ENCODE data around the gene DRGX.

The DRGX gene

GRCh38 chr10:49412571-49412970 lies 16.7 kb upstream of the DRGX start:
- Histone ChIP-seq H3K27ac (no peak overlapping the region), H3K4me3 (no peak overlapping the region), H3K9me3 (ENCODE audit: low read depth, low read length) (no peaks in the 10 kb centered on the region), H3K9ac (ENCODE audit: insufficient read length) (no peak overlapping the region), H3K36me3 (ENCODE audit: insufficient read depth, low read length) (no peaks in the 10 kb centered on the region)
- no peak for DNase-seq (ENCODE audit: low read depth, low spot score)
- TF ChIP-seq EZH2 (IDR thresholded peaks at IDR 0.05) (no peak), FOXP2 (optimal IDR thresholded peaks at IDR 0.05; ENCODE audit: control extremely low read depth, extremely low read length, insufficient read depth) (no peak), POLR2AphosphoS5 (IDR thresholded peaks at IDR 0.05; ENCODE audit: borderline replicate concordance, low read depth, low read length) (no peak)

DNA sequence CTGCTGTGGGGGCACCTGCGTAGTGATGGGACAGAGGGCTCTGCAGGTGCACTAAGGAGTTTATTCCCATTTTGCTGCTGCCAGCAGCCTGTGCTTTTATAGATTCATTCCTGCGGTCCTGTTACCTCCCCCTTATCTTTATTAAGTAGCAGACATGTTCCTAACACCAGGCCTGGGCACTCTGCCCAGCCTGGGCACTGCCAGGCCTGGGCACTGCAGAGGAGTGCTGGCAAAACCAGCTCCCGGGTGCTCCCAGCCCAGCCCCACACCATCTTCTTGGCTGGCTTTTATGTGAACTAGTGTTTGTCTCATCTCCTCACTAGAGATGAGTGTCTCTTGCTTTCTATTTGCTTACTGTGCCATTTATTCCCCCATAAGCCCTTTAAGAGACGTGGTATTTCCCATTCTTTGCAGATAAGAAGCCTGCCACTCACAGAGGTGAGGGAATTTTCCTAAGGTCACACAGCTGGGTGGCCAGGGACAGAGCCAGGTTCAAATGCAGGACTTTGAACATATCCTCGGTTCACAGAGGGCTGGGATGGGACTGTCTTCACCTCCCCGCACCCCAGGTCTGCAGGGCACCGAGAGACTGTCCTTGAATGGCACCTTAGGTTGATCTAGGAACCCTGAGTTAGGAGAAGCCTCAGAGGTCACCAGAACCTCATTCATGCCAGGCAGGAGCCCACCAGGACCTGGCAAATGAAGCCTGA lies 14.6 kb upstream of the DRGX start:
- no peaks in the 10 kb centered on the region for H3K36me3 ChIP-seq (ENCODE audit: insufficient read depth, low read length)
- no peak overlapping the region for H3K4me3 ChIP-seq
- TF ChIP-seq EZH2 (IDR thresholded peaks at IDR 0.05) (no peak), POLR2AphosphoS5 (IDR thresholded peaks at IDR 0.05; ENCODE audit: borderline replicate concordance, low read depth, low read length) (no peak), FOXP2 (optimal IDR thresholded peaks at IDR 0.05; ENCODE audit: control extremely low read depth, extremely low read length, insufficient read depth) (no peak)
- no peak overlapping the region for H3K9ac ChIP-seq (ENCODE audit: insufficient read length)
- DNase-seq (ENCODE audit: low read depth, low spot score), result no peak
- H3K9me3 ChIP-seq (ENCODE audit: low read depth, low read length), result no peaks in the 10 kb centered on the region
- H3K27ac ChIP-seq, result no peak overlapping the region

DNA sequence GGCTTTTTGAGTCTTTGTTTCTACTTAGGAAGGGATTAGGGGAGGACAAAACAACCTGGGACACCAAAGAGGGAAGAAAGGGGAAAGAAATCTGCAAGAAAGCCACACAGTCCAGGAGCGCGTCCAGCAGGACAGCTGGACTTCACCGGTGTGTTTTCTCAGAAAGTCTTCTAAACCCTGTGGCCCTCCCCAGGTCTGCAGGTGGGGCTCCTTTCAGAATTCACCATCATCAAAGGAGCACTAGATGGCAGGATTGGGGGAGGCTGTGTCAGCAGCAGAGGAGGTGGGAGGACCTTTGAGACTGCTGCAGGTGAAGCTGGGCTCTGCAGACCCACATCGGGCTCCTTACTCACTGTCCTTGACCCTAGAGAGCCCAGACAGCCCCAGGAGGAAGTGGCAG lies 13.9 kb upstream of the DRGX start:
- Histone ChIP-seq H3K9ac (ENCODE audit: insufficient read length) (no peak overlapping the region), H3K9me3 (ENCODE audit: low read depth, low read length) (no peaks in the 10 kb centered on the region), H3K36me3 (ENCODE audit: insufficient read depth, low read length) (no peaks in the 10 kb centered on the region), H3K27ac (no peak overlapping the region), H3K4me3 (no peak overlapping the region)
- no peak for TF ChIP-seq POLR2AphosphoS5 (IDR thresholded peaks at IDR 0.05; ENCODE audit: borderline replicate concordance, low read depth, low read length)
- TF ChIP-seq FOXP2 (optimal IDR thresholded peaks at IDR 0.05; ENCODE audit: control extremely low read depth, extremely low read length, insufficient read depth), result no peak
- no peak for TF ChIP-seq EZH2 (IDR thresholded peaks at IDR 0.05)
- DNase-seq (ENCODE audit: low read depth, low spot score), result no peak

- Histone ChIP-seq H3K9ac (ENCODE audit: insufficient read length) (no peak overlapping the region), H3K27ac (no peak overlapping the region), H3K9me3 (ENCODE audit: low read depth, low read length) (no peaks in the 10 kb centered on the region), H3K36me3 (ENCODE audit: insufficient read depth, low read length) (no peaks in the 10 kb centered on the region), H3K4me3 (no peak overlapping the region)
- DNase-seq (ENCODE audit: low read depth, low spot score), result no peak
- TF ChIP-seq EZH2 (IDR thresholded peaks at IDR 0.05) (no peak), POLR2AphosphoS5 (IDR thresholded peaks at IDR 0.05; ENCODE audit: borderline replicate concordance, low read depth, low read length) (no peak), FOXP2 (optimal IDR thresholded peaks at IDR 0.05; ENCODE audit: control extremely low read depth, extremely low read length, insufficient read depth) (no peak)
Observed at GRCh38 chr10:49408519-49409306, 12.8 kb upstream of the DRGX start.

- no peak for DNase-seq (ENCODE audit: low read depth, low spot score)
- TF ChIP-seq EZH2 (IDR thresholded peaks at IDR 0.05), result no peak
- no peak for TF ChIP-seq POLR2AphosphoS5 (IDR thresholded peaks at IDR 0.05; ENCODE audit: borderline replicate concordance, low read depth, low read length)
- TF ChIP-seq FOXP2 (optimal IDR thresholded peaks at IDR 0.05; ENCODE audit: control extremely low read depth, extremely low read length, insufficient read depth), result no peak
- Histone ChIP-seq H3K36me3 (ENCODE audit: insufficient read depth, low read length) (no peaks in the 10 kb centered on the region), H3K4me3 (no peak overlapping the region), H3K9ac (ENCODE audit: insufficient read length) (no peak overlapping the region), H3K27ac (no peak overlapping the region), H3K9me3 (ENCODE audit: low read depth, low read length) (no peaks in the 10 kb centered on the region)
Observed at GRCh38 chr10:49407552-49408137, 11.8 kb upstream of the DRGX start.

DNA sequence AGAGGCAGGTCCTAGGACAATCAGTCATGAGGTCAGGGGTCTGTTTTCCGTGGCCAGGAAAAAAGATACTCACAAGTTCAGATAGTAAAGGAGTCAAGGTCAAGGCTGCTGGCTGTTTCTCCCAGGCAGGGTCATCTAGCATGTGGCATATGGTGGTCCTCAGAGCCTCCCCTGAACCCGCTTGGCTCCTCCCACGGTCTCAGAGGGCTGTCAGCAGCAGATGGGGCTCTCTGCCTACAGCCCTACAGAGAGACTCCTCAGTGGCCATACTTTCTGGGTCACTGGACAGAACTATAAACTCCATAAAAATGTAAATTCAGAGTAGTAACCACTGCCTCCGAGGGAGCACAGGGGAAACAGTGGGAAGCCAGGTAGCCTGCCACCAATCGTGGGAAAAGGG lies 11.3 kb upstream of the DRGX start:
- H3K9ac ChIP-seq (ENCODE audit: insufficient read length), result no peak overlapping the region
- H3K27ac ChIP-seq, result no peak overlapping the region
- no peak for DNase-seq (ENCODE audit: low read depth, low spot score)
- no peak overlapping the region for H3K4me3 ChIP-seq
- H3K36me3 ChIP-seq (ENCODE audit: insufficient read depth, low read length), result no peaks in the 10 kb centered on the region
- no peak for TF ChIP-seq EZH2 (IDR thresholded peaks at IDR 0.05)
- TF ChIP-seq FOXP2 (optimal IDR thresholded peaks at IDR 0.05; ENCODE audit: control extremely low read depth, extremely low read length, insufficient read depth), result no peak
- TF ChIP-seq POLR2AphosphoS5 (IDR thresholded peaks at IDR 0.05; ENCODE audit: borderline replicate concordance, low read depth, low read length), result no peak
- H3K9me3 ChIP-seq (ENCODE audit: low read depth, low read length), result no peaks in the 10 kb centered on the region

- no peaks in the 10 kb centered on the region for H3K36me3 ChIP-seq (ENCODE audit: insufficient read depth, low read length)
- no peak overlapping the region for H3K9ac ChIP-seq (ENCODE audit: insufficient read length)
- H3K9me3 ChIP-seq (ENCODE audit: low read depth, low read length), result no peaks in the 10 kb centered on the region
- H3K27ac ChIP-seq, result no peak overlapping the region
- DNase-seq (ENCODE audit: low read depth, low spot score), result no peak
- no peak overlapping the region for H3K4me3 ChIP-seq
- TF ChIP-seq FOXP2 (optimal IDR thresholded peaks at IDR 0.05; ENCODE audit: control extremely low read depth, extremely low read length, insufficient read depth) (no peak), POLR2AphosphoS5 (IDR thresholded peaks at IDR 0.05; ENCODE audit: borderline replicate concordance, low read depth, low read length) (no peak), EZH2 (IDR thresholded peaks at IDR 0.05) (no peak)
Observed at GRCh38 chr10:49404321-49404878, 8.5 kb upstream of the DRGX start.

DNA sequence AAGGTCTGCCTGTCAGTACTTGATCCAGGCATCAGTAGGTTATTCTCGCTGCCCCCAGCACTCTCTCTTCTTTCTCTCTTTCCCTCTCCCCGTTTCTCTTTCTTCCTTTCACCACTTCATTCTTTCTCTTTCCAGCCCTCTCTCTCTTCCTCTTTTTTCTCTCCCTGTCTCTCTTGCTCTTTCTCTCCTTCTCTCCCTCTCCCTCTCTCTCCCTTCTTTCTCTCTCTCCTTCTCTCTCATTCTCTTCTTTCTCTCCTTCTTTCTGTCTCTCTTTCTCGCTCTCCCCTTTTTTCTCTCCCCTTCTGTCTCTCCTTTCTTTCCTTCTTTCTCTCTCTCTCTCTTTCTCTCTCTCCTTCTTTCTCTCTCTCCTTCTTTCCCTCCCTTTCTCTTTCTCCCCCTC lies 7.5 kb upstream of the DRGX start:
- Histone ChIP-seq H3K9me3 (ENCODE audit: low read depth, low read length) (no peaks in the 10 kb centered on the region), H3K36me3 (ENCODE audit: insufficient read depth, low read length) (no peaks in the 10 kb centered on the region), H3K27ac (no peak overlapping the region), H3K4me3 (no peak overlapping the region), H3K9ac (ENCODE audit: insufficient read length) (no peak overlapping the region)
- no peak for DNase-seq (ENCODE audit: low read depth, low spot score)
- no peak for TF ChIP-seq EZH2 (IDR thresholded peaks at IDR 0.05)
- TF ChIP-seq FOXP2 (optimal IDR thresholded peaks at IDR 0.05; ENCODE audit: control extremely low read depth, extremely low read length, insufficient read depth), result no peak
- TF ChIP-seq POLR2AphosphoS5 (IDR thresholded peaks at IDR 0.05; ENCODE audit: borderline replicate concordance, low read depth, low read length), result no peak

Data from SK-N-MC (cell line).